SK-N-MC (cell line): ENCODE results near the gene ENTREP1.

Source experiments
- EZH2 ChIP-seq: fragments of 200-600 bp; sonication (generic); IDR thresholded peaks from one replicate; pipeline ENCODE4 v1.6.1; 2017; ENCODE audit warnings: antibody characterized with exemption
- POLR2AphosphoS5 ChIP-seq: IDR thresholded peaks from 2 replicates; pipeline ENCODE4 v1.6.1; 2012; ENCODE audit warnings: mild to moderate bottlenecking, low read depth, low read length, borderline replicate concordance

DNA sequence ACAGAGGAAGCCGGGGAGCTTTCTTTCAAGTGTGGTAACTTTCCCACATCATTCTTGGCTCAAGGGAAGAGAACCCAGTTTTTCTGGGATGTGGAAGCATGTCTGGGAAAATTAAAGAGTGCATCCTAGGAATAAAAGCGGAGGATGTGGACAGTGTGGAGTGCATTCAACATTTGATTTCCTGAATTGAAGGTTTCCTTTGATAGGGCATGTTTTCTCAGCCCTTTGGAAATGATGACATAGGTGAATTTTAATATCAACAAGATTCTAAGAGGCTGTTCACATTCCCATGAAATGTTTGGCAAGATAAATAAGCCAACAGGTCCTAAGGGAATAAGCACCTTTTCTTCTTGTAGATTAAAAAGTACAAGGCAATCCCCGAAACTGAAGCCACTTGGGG lies 63.6 kb downstream of the ENTREP1 start:
- no peak for TF ChIP-seq EZH2
- TF ChIP-seq POLR2AphosphoS5: no peak
